PC-3 (cell line): Measurements from ENCODE around the gene DHRS1. TPM values are rescaled to one million over a fixed set of nuclear protein-coding genes. Genes with fewer than 3 reads are reported as not detected.

ENCODE experiments used
- ATAC-seq: fragments of 200-7000 bp; cut with Tn5 transposase; 2 replicates; pipeline ENCODE4 v1.9.1; 2020; ENCODE audit warnings: mild to moderate bottlenecking, moderate library complexity
- BruUV-seq: library from RNA; stranded (reverse); fragments of 400-500 nt; replicated peaks from 2 replicates; lab custom pipeline; 2021; lab: Mats Ljungman, UMichigan
- CTCF ChIA-PET: fragments of 300-600 bp; sonication (Branson Sonifier 250); formaldehyde crosslinking; loops from one replicate; lab custom pipeline; 2022; ENCODE audit warnings: antibody characterized with exemption; lab: Charles Lee
- POLR2A ChIA-PET: fragments of 300-600 bp; sonication (Branson Sonifier 250); formaldehyde crosslinking; loops from one replicate; lab custom pipeline; 2022; ENCODE audit warnings: antibody characterized with exemption; ENCODE audit not compliant: unreplicated experiment; lab: Charles Lee
- DNase-seq: peaks from one replicate; pipeline ENCODE4 v3.0.0-alpha.2; 2015
- H2AFZ ChIP-seq: fragments of 300-600 bp; sonication (generic); 2 replicates; pipeline ENCODE4 v1.6.0; 2016; ENCODE audit warnings: antibody characterized with exemption, low read length
- H3F3A ChIP-seq: fragments of 300-600 bp; sonication (generic); one replicate; pipeline ENCODE4 v1.6.0; 2017; ENCODE audit warnings: antibody characterized with exemption, low read length, control low read depth, mild to moderate bottlenecking; ENCODE audit not compliant: unreplicated experiment
- H3K27ac ChIP-seq: fragments of 300-600 bp; sonication (generic); 2 replicates; pipeline ENCODE4 v1.5.1; 2016; ENCODE audit warnings: mild to moderate bottlenecking, low read length
- H3K27me3 ChIP-seq: fragments of 300-600 bp; sonication (generic); 2 replicates; pipeline ENCODE4 v1.6.1; 2016; ENCODE audit warnings: low read length, mixed read lengths
- H3K36me3 ChIP-seq: fragments of 300-600 bp; sonication (generic); 2 replicates; pipeline ENCODE4 v1.6.1; 2016; ENCODE audit warnings: low read depth, mixed run types, low read length, mixed read lengths
- H3K4me1 ChIP-seq: fragments of 300-600 bp; sonication (generic); 2 replicates; pipeline ENCODE4 v1.5.1; 2016; ENCODE audit warnings: low read length; ENCODE audit not compliant: insufficient read depth
- H3K4me2 ChIP-seq: fragments of 300-600 bp; sonication (generic); 2 replicates; pipeline ENCODE4 v1.6.0; 2016; ENCODE audit warnings: low read length
- H3K4me3 ChIP-seq: fragments of 300-600 bp; sonication (generic); 2 replicates; pipeline ENCODE4 v1.5.1; 2016; ENCODE audit warnings: mild to moderate bottlenecking, low read length, mixed read lengths
- H3K79me2 ChIP-seq: fragments of 300-600 bp; sonication (generic); 2 replicates; pipeline ENCODE4 v1.6.1; 2017; ENCODE audit warnings: low read length, mixed read lengths
- H3K9ac ChIP-seq: fragments of 300-600 bp; sonication (generic); 2 replicates; pipeline ENCODE4 v1.6.0; 2016; ENCODE audit warnings: mild to moderate bottlenecking, low read length
- H3K9me2 ChIP-seq: fragments of 300-600 bp; sonication (generic); replicated peaks from 2 replicates; pipeline ENCODE4 v1.6.1; 2016; ENCODE audit warnings: mixed run types, low read length, mixed read lengths
- H3K9me3 ChIP-seq: fragments of 300-600 bp; sonication (generic); 2 replicates; pipeline ENCODE4 v1.6.1; 2016; ENCODE audit warnings: low read length, mixed read lengths
- H4K20me1 ChIP-seq: fragments of 300-600 bp; sonication (generic); 2 replicates; pipeline ENCODE4 v1.6.1; 2016; ENCODE audit warnings: low read length, mixed read lengths
- EZH2 ChIP-seq: fragments of 300-600 bp; sonication (generic); IDR thresholded peaks from one replicate; pipeline ENCODE4 v1.6.1; 2017; ENCODE audit warnings: antibody characterized with exemption, mild to moderate bottlenecking, low read length; ENCODE audit not compliant: unreplicated experiment
- EZH2phosphoT487 ChIP-seq: fragments of 300-600 bp; sonication (generic); IDR thresholded peaks from 2 replicates; pipeline ENCODE4 v1.6.1; 2018; ENCODE audit warnings: mild to moderate bottlenecking, antibody characterized with exemption, low read length, borderline replicate concordance
- intact Hi-C: fragments of 100-400 bp; cut with micrococcal nuclease; formaldehyde crosslinking; loops from 2 replicates; pipeline ENCODE4 v1.9.0; 2023
- total RNA-seq: library from RNA; depleted of rRNA; stranded (reverse); fragments of >200 nt; gene quantifications from 2 replicates; pipeline ENCODE4 v1.2.3, GENCODE V29; 2014
- TF ChIP-seq, protein P1 (sequence below): fragments of 300-600 bp; sonication (generic); conservative IDR thresholded peaks from 2 replicates; pipeline ENCODE4 v1.5.1; 2017; ENCODE audit warnings: antibody characterized with exemption, low read depth, mild to moderate bottlenecking, low read length

The DHRS1 gene
- total RNA-seq, 1 experiment from 2014 or later: 15.9 TPM

DNA sequence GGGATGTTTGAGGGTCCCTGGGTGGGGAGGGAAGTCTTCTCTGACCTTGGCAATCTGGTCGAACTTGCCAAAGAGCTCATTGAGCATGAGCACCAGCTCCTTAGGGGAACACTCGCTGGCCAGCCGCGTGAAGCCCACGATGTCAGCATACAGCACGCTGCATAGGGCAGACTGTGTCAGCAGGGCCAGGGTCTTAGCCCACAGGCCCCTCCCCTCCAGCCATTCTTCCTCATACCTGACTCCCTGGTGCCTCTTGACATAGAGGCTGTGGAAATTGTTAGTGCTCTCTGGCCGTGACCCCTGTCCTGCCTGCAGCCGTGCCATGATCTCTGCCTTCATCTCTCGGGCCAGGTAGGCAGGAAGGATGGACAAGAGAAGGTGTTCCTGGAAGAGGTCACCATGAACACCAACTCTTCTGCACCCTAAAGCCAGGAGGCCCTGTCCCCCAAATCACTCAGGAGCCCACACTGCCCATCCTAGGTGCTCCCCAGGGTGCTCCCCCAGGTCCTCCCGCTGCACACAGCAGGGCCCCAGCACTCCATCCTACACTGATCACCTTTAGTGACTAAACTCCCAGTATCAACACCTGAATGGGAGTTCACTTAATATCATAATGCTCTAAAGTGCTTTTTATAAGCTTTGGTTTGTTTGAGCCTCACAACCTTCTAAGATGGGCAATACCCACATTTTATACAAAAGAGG, 31.5 kb upstream of the DHRS1 start:
- no peaks in the 10 kb centered on the region for H3K36me3 ChIP-seq
- TF ChIP-seq, protein P1, sequence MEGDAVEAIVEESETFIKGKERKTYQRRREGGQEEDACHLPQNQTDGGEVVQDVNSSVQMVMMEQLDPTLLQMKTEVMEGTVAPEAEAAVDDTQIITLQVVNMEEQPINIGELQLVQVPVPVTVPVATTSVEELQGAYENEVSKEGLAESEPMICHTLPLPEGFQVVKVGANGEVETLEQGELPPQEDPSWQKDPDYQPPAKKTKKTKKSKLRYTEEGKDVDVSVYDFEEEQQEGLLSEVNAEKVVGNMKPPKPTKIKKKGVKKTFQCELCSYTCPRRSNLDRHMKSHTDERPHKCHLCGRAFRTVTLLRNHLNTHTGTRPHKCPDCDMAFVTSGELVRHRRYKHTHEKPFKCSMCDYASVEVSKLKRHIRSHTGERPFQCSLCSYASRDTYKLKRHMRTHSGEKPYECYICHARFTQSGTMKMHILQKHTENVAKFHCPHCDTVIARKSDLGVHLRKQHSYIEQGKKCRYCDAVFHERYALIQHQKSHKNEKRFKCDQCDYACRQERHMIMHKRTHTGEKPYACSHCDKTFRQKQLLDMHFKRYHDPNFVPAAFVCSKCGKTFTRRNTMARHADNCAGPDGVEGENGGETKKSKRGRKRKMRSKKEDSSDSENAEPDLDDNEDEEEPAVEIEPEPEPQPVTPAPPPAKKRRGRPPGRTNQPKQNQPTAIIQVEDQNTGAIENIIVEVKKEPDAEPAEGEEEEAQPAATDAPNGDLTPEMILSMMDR: no peak
- TF ChIP-seq EZH2 (no peak), EZH2phosphoT487 (no peak)
- peaks cover 5% of the 10 kb centered on the region; the same call in 1 of the 2 replicates for H3K4me1 ChIP-seq
- no peak overlapping the region for H3K4me3 ChIP-seq
- ATAC-seq (no peak), DNase-seq (no peak)
- POLR2A ChIA-PET: interaction anchor here (0.7 kb wide), 1 partner anchor 107 kb away, joined by 5 read pairs; no protein-coding TSS in a partner anchor
- H3F3A ChIP-seq: no peaks in the 10 kb centered on the region
- H3K79me2 ChIP-seq: no peaks in the 10 kb centered on the region
- intact Hi-C loops: no loop called here
- no peaks in the 10 kb centered on the region for H3K9me3 ChIP-seq
- CTCF ChIA-PET: no interaction called here
- no peaks in the 10 kb centered on the region for H3K9me2 ChIP-seq
- H3K9ac ChIP-seq: no peak overlapping the region
- H3K4me2 ChIP-seq: no peak overlapping the region
- no peak overlapping the region for H2AFZ ChIP-seq
- H3K27me3 ChIP-seq: no peaks in the 10 kb centered on the region
- no TSS peak for BruUV-seq
- no peaks in the 10 kb centered on the region for H4K20me1 ChIP-seq
- no peak overlapping the region for H3K27ac ChIP-seq

DNA sequence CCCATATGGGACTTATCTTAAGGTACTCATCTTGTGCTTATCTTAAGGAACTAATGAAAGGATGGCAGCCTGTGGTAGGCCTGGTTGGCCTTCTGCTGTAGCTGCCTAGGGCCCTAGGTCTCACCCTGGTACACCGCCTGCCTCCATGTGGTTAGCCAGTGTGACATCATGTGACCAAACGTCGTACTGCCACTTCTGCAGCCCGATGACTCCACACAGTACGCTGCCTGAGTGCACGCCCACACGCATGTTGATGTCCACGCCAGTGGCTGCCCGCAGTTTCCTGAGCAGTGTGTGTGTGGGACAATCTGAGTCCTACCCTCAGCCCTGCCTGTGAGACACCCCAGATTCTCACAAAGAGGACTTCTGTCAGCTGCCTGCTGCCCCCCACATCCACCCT, 30.2 kb upstream of the DHRS1 start:
- H3F3A ChIP-seq: no peaks in the 10 kb centered on the region
- peaks cover 5% of the 10 kb centered on the region; the same call in 1 of the 2 replicates for H3K4me1 ChIP-seq
- no TSS peak for BruUV-seq
- DNase-seq: no peak
- POLR2A ChIA-PET: no interaction called here
- H3K9me3 ChIP-seq: no peaks in the 10 kb centered on the region
- no peak for ATAC-seq
- no peak overlapping the region for H3K9ac ChIP-seq
- no peak overlapping the region for H3K4me3 ChIP-seq
- no peaks in the 10 kb centered on the region for H3K9me2 ChIP-seq
- no peaks in the 10 kb centered on the region for H3K27me3 ChIP-seq
- H4K20me1 ChIP-seq: no peaks in the 10 kb centered on the region
- intact Hi-C loops: no loop called here
- no peak overlapping the region for H3K4me2 ChIP-seq
- H3K27ac ChIP-seq: no peak overlapping the region
- TF ChIP-seq EZH2phosphoT487 (no peak), EZH2 (no peak)
- TF ChIP-seq, protein P1: no peak
- H3K79me2 ChIP-seq: no peaks in the 10 kb centered on the region
- H2AFZ ChIP-seq: no peak overlapping the region
- H3K36me3 ChIP-seq: no peaks in the 10 kb centered on the region
- CTCF ChIA-PET: no interaction called here

DNA sequence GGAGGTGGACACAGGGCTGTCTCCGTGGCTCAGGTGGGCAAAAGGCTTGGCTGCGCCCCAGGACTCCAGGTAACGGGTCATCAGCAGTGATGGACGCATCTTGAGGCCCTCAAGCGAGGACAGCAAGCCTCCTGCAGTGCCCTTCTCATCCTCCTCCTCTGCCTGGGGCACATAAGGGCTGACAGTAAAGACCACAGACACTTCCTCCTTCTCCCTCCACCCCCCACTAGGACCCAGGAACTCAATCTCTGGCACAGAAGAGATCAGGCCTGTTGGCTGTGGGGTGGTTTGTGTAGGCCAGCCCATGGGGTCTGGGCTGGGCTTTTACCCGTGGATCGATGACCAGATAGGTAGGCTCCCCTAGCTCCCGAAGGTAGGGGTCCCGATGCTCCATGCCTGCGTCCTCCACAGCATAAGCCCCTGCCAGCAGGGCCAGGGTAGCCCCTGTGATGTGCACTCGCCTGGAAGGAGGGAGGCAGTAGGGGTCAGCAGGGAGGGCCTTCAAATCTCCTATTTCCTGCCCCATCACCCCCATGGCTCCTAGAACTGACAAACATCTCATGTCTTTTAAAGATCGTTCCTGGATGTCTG, 29.6 kb upstream of the DHRS1 start:
- CTCF ChIA-PET: no interaction called here

More for the DNA sequence above, 29.6 kb upstream of the DHRS1 start:
- no peaks in the 10 kb centered on the region for H3K79me2 ChIP-seq
- H3K27me3 ChIP-seq: no peaks in the 10 kb centered on the region
- no peak overlapping the region for H3K4me3 ChIP-seq
- DNase-seq (no peak), ATAC-seq (no peak)
- peaks cover 5% of the 10 kb centered on the region; the same call in 1 of the 2 replicates for H3K4me1 ChIP-seq
- BruUV-seq: no TSS peak
- no peak overlapping the region for H3K9ac ChIP-seq
- no peak overlapping the region for H3K27ac ChIP-seq
- POLR2A ChIA-PET: interaction anchor here (0.5 kb wide), 1 partner anchor 113 kb away, joined by 8 read pairs; the partner anchor contains the start of gene SDR39U1
- H2AFZ ChIP-seq: no peak overlapping the region
- no peak for TF ChIP-seq EZH2
- no peak for TF ChIP-seq EZH2phosphoT487
- TF ChIP-seq, protein P1: no peak
- no peaks in the 10 kb centered on the region for H3K36me3 ChIP-seq
- H3K9me3 ChIP-seq: no peaks in the 10 kb centered on the region
- no peaks in the 10 kb centered on the region for H3K9me2 ChIP-seq
- intact Hi-C loops: no loop called here
- H4K20me1 ChIP-seq: no peaks in the 10 kb centered on the region
- H3F3A ChIP-seq: no peaks in the 10 kb centered on the region
- no peak overlapping the region for H3K4me2 ChIP-seq
